B cell (primary cell): ENCODE data around the gene CLEC19A. TPM values are rescaled to one million over a fixed set of nuclear protein-coding genes. Genes with fewer than 3 reads are reported as not detected.

ENCODE experiments used
- ATAC-seq: fragments of 200-7000 bp; cut with Tn5 transposase; one replicate; pipeline ENCODE4 v1.10.0; 2021; ENCODE audit warnings: low read depth, mild to moderate bottlenecking, moderate number of reproducible peaks, moderate library complexity
- CTCF ChIA-PET: fragments of 350-600 bp; sonication (Branson Sonifier 250); formaldehyde crosslinking; loops from one replicate; lab custom pipeline; 2021; ENCODE audit warnings: antibody characterized with exemption, inconsistent platforms; lab: Charles Lee
- POLR2A ChIA-PET: fragments of 350-600 bp; sonication (Branson Sonifier 250); formaldehyde crosslinking; loops from one replicate; lab custom pipeline; 2021; ENCODE audit warnings: antibody characterized with exemption; lab: Charles Lee
- DNase-seq: peaks from one replicate; pipeline ENCODE4 v3.0.0; 2013
- H2AFZ ChIP-seq: 2 replicates; pipeline ENCODE4 v1.6.1; 2012; ENCODE audit warnings: mild to moderate bottlenecking, low read depth, low read length; ENCODE audit not compliant: insufficient read depth, poor library complexity, severe bottlenecking
- H3K27ac ChIP-seq, 2 donors: 1 replicate in 1 of 2; 2 replicates in 1 of 2; pipeline ENCODE4 v1.5.1; 2012 to 2013; ENCODE audit warnings: low read length in 2 of 2, mild to moderate bottlenecking in 2 of 2, moderate library complexity in 1 of 2
- H3K27me3 ChIP-seq, 4 experiments: fragments of 200-600 bp in 1 of 4; sonication (generic) in 1 of 4; replicated peaks in 1 of 4; 1 replicate in 2 of 4; 2 replicates in 2 of 4; pipeline versions ENCODE4 v1.6.1 to v1.7.0; 2013 to 2016; ENCODE audit warnings: low read length in 3 of 4, mild to moderate bottlenecking in 2 of 4, mixed read lengths in 1 of 4, moderate library complexity in 1 of 4; ENCODE audit not compliant: insufficient read depth in 4 of 4, control insufficient read depth in 3 of 4; ENCODE audit errors: control extremely low read depth in 1 of 4
- H3K36me3 ChIP-seq, 2 experiments: replicated peaks in 1 of 2; 1 replicate in 1 of 2; 2 replicates in 1 of 2; pipeline versions ENCODE4 v1.6.1 to v1.7.1; 2013; ENCODE audit warnings: low read length in 1 of 2; ENCODE audit not compliant: insufficient read depth in 2 of 2, control insufficient read depth in 1 of 2; ENCODE audit errors: control extremely low read depth in 1 of 2, extremely low read depth in 1 of 2
- H3K4me1 ChIP-seq, 2 donors: fragments of 200-600 bp in 1 of 2; sonication (generic) in 1 of 2; 1 replicate in 1 of 2; 2 replicates in 1 of 2; pipeline versions ENCODE4 v1.5.1 to v1.6.1; 2013 to 2017; ENCODE audit warnings: low read length in 2 of 2; ENCODE audit not compliant: control insufficient read depth in 2 of 2, insufficient read depth in 2 of 2
- H3K4me2 ChIP-seq: replicated peaks from 2 replicates; pipeline ENCODE3; 2012; ENCODE audit warnings: mild to moderate bottlenecking, low read depth, low read length; ENCODE audit not compliant: poor library complexity, severe bottlenecking
- H3K4me3 ChIP-seq, 5 experiments: fragments of 200-600 bp in 1 of 5; sonication (generic) in 1 of 5; 1 replicate in 3 of 5; 2 replicates in 2 of 5; pipeline versions ENCODE4 v1.5.1 to v1.7.0; 2011 to 2016; ENCODE audit warnings: low read length in 4 of 5, mild to moderate bottlenecking in 4 of 5, low read depth in 2 of 5, control low read depth in 1 of 5, moderate library complexity in 1 of 5; ENCODE audit not compliant: insufficient read depth in 1 of 5; ENCODE audit errors: control extremely low read depth in 1 of 5, extremely low read depth in 1 of 5
- H3K79me2 ChIP-seq: fragments of 200-600 bp; sonication (generic); one replicate; pipeline ENCODE4 v1.6.0; 2016; ENCODE audit warnings: low read length; ENCODE audit not compliant: control insufficient read depth, insufficient read depth
- H3K9ac ChIP-seq: fragments of 200-600 bp; sonication (generic); 2 replicates; pipeline ENCODE4 v1.6.1; 2017; ENCODE audit warnings: mild to moderate bottlenecking, low read length, moderate library complexity
- H3K9me3 ChIP-seq, 3 donors: one replicate each; pipeline versions ENCODE4 v1.6.1 to v1.7.1; 2013; ENCODE audit warnings: low read length in 2 of 3; ENCODE audit not compliant: control insufficient read depth in 2 of 3, insufficient read depth in 1 of 3; ENCODE audit errors: control extremely low read depth in 1 of 3
- H4K20me1 ChIP-seq: 2 replicates; pipeline ENCODE4 v1.6.0; 2012; ENCODE audit warnings: mild to moderate bottlenecking, low read length; ENCODE audit not compliant: insufficient read depth, control insufficient read depth, poor library complexity, severe bottlenecking
- H3K27ac Mint-ChIP-seq: one replicate; pipeline ENCODE4 v1.8.0; 2021; ENCODE audit warnings: mixed read lengths
- H3K27me3 Mint-ChIP-seq: one replicate; pipeline ENCODE4 v1.8.0; 2021; ENCODE audit warnings: mixed read lengths
- H3K4me1 Mint-ChIP-seq: one replicate; pipeline ENCODE4 v1.8.0; 2021; ENCODE audit warnings: mixed read lengths
- H3K4me3 Mint-ChIP-seq: one replicate; pipeline ENCODE4 v1.8.0; 2021; ENCODE audit warnings: mixed read lengths
- H3K9me3 Mint-ChIP-seq: one replicate; pipeline ENCODE4 v1.8.0; 2022; ENCODE audit warnings: mixed read lengths; ENCODE audit not compliant: insufficient read depth
- CTCF ChIP-seq: fragments of 200-600 bp; IDR thresholded peaks from one replicate; pipeline ENCODE4 v1.8.0; 2022; ENCODE audit warnings: antibody characterized with exemption, mild to moderate bottlenecking
- EZH2 ChIP-seq: IDR thresholded peaks from 2 replicates; pipeline ENCODE4 v1.6.1; 2012; ENCODE audit warnings: borderline replicate concordance, low read depth, mild to moderate bottlenecking, moderate library complexity, low read length; ENCODE audit not compliant: insufficient read depth, poor library complexity, severe bottlenecking
- WGBS: methylation state at CpG from one replicate; pipeline ENCODE4 v1.1.5; 2013; ENCODE audit warnings: missing lambda C conversion rate; ENCODE audit not compliant: insufficient coverage; 5-methylcytosine and 5-hydroxymethylcytosine counted together
- intact Hi-C: fragments of 100-400 bp; cut with micrococcal nuclease; formaldehyde crosslinking; loops from one replicate; pipeline ENCODE4 v1.10.0; 2022
- polyA plus RNA-seq: library from polyadenylated mRNA; depleted of rRNA; stranded (reverse); fragments of >200 nt; gene quantifications from 2 replicates; pipeline ENCODE4 v1.2.3, GENCODE V29; 2012
- total RNA-seq, 2 donors: library from RNA; stranded (reverse); fragments of 120-200 nt in 1 of 2; gene quantifications; 1 replicate in 1 of 2; 2 replicates in 1 of 2; pipeline versions ENCODE4 v1.2.3 to v1.2.4, GENCODE V29; 2013 to 2022

The CLEC19A gene
- total and polyA plus RNA-seq, 2 donors (not counting 1 experiment from before 2014, with no cell fraction given): not detected

GRCh38 chr16:19264123-19264673, 21.3 kb upstream of the CLEC19A start:
- Histone ChIP-seq H3K36me3 (peaks cover 0 to 4% of the 10 kb centered on the region in 2 experiments), H3K4me2 (no peak overlapping the region), H4K20me1 (no peaks in the 10 kb centered on the region), H2AFZ (no peak overlapping the region), H3K79me2 (no peaks in the 10 kb centered on the region), H3K27me3 (no peaks in the 10 kb centered on the region), H3K4me1 (peaks cover 0 to 1% of the 10 kb centered on the region in 2 donors), H3K9me3 (peaks cover 0 to 29% (median 19%) of the 10 kb centered on the region in 3 donors), H3K4me3 (no peak overlapping the region), H3K9ac (no peak overlapping the region), H3K27ac (no peak overlapping the region)
- peaks cover 3% of the 10 kb centered on the region for H3K4me1 Mint-ChIP-seq
- no peak for TF ChIP-seq CTCF
- no peak for TF ChIP-seq EZH2
- CTCF ChIA-PET: no interaction called here
- no peak for ATAC-seq
- H3K27me3 Mint-ChIP-seq: no peaks in the 10 kb centered on the region
- 82% methylated on average over 3 of the region's 4 CpGs for WGBS
- peaks cover 16% of the 10 kb centered on the region for H3K9me3 Mint-ChIP-seq
- no peak overlapping the region for H3K27ac Mint-ChIP-seq
- no peak for DNase-seq
- H3K4me3 Mint-ChIP-seq: no peak overlapping the region
- intact Hi-C loops: no loop called here
- POLR2A ChIA-PET: interaction anchor here (0.6 kb wide), 1 partner anchor 31 kb away, joined by 3 read pairs; no protein-coding TSS in a partner anchor

- Histone ChIP-seq H3K4me3 (no peak overlapping the region), H3K27ac (no peak overlapping the region), H3K9ac (no peak overlapping the region), H2AFZ (no peak overlapping the region), H3K4me1 (peaks cover 0 to 7% of the 10 kb centered on the region in 2 donors), H3K9me3 (peaks cover 0 to 41% (median 22%) of the 10 kb centered on the region in 3 donors), H4K20me1 (no peaks in the 10 kb centered on the region), H3K27me3 (no peaks in the 10 kb centered on the region), H3K4me2 (no peak overlapping the region), H3K79me2 (no peaks in the 10 kb centered on the region), H3K36me3 (peaks cover 0 to 4% of the 10 kb centered on the region in 2 experiments)
- Mint-ChIP-seq H3K4me3 (no peak overlapping the region), H3K4me1 (peaks cover 10% of the 10 kb centered on the region), H3K9me3 (peaks cover 17% of the 10 kb centered on the region), H3K27ac (no peak overlapping the region), H3K27me3 (no peaks in the 10 kb centered on the region)
- DNase-seq (no peak), ATAC-seq (no peak)
- intact Hi-C loops: no loop called here
- CTCF ChIA-PET: no interaction called here
- WGBS: 94% methylated on average over 3 of the region's 9 CpGs
- POLR2A ChIA-PET: no interaction called here
- TF ChIP-seq EZH2 (no peak), CTCF (no peak)
Observed at GRCh38 chr16:19265380-19265930, 20.1 kb upstream of the CLEC19A start.
